Stimulated activated CD8-positive, alpha-beta memory T cell treated with anti-CD3 and anti-CD28 coated beads, Interleukin-4, amount 100 ng/mL, for 24 hours (primary cell): ENCODE data around the gene SPC24.
"Not testable (repeated sequence)": the region's sequence is repeated elsewhere in the genome, so short reads cannot be mapped to it uniquely, and the experiment has no call there.

Experiments
- DNase-seq: peaks from one replicate; pipeline ENCODE4 v3.0.0-alpha.2; 2020; ENCODE audit warnings: low read depth

The SPC24 gene

DNA sequence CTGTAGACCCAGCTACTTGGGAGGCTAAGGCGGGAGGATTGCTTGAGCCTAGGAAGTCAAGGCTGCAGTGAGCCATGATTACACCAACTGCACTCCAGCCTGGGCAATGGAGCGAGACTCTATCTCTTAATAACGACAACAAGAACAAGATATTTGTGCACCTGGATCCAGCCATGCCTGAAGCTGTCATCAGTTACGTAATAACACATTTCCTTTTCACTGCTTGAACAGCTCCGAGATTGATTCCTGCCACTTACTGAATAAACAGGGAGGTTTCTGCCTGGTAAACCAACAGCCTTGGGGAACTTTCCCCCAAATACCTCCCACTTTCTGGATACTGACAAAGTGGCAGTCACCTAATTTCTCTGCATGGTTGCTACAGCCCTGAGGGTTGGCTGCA, 36.4 kb upstream of the SPC24 start:
- DNase-seq: no peak

- DNase-seq: no peak
Observed at GRCh38 chr19:11191273-11191755, 35.7 kb upstream of the SPC24 start.

GRCh38 chr19:11190501-11190900, 34.9 kb upstream of the SPC24 start:
- no peak for DNase-seq

DNA sequence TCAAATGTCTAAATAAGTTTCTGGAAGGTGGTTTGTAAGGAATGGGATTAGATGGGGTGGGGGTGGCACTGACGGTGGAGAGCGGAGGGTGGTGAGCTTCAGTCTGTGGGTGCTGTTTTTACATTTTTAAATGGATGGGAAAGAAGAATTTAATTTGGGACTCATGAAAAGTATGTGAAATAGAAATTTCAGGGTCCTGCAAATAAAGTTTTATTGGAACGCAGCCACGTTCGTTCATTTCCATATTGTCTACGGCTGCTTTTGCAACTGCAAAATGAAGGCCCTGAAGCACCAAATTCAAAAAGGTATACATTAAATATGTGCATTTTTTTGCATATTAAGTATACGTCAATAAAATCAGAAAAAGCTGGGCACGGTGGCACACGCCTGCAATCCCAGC, 31.9 kb upstream of the SPC24 start:
- DNase-seq: no peak

GRCh38 chr19:11182994-11183393, 27.4 kb upstream of the SPC24 start:
- DNase-seq: no peak

DNA sequence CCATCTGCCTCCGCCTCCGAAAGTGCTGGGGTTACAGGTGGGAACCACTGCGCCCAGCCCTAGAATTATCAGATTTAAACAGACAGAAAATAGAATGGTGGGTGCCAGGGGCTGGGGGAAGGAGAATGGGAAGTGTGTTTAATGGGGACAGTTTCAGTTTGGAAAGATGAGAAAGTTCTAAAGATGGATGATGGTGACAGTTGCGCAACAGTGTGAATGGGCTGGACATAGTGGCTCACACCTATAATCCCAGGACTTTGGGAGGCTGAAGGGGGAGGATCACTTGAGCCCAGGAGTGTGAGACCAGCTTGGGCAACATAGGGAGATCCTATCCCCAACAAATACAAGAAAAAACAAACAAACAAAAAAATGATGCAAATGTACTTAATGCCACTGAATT, 25.9 kb upstream of the SPC24 start:
- no peak for DNase-seq

DNA sequence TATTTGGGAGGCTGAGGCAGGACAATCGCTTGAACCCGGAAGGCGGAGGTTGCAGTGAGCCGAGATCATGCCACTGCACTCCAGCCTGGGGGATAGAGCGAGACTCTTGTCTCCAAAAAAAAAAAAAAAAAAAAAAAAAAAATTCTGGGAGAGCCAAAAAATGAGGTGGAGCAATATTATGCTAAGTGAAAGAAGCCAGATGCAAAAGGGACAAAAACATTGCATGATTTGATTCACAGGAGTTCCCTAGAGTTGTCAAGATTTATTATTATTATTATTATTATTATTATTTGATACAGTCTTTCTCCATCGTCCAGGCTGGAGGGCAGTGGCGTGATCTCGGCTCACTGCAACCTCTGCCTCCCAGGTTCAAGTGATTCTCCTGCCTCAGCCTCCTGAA, 25.4 kb upstream of the SPC24 start:
- not testable (repeated sequence) for DNase-seq

GRCh38 chr19:11180346-11180745, 24.8 kb upstream of the SPC24 start:
- no peak for DNase-seq

- no peak for DNase-seq
Observed at GRCh38 chr19:11179716-11180297, 24.2 kb upstream of the SPC24 start.

- not testable (repeated sequence) for DNase-seq
Observed at GRCh38 chr19:11179145-11179465, 23.5 kb upstream of the SPC24 start.

- DNase-seq: no peak
Observed at GRCh38 chr19:11177592-11177991, 22.0 kb upstream of the SPC24 start.

DNA sequence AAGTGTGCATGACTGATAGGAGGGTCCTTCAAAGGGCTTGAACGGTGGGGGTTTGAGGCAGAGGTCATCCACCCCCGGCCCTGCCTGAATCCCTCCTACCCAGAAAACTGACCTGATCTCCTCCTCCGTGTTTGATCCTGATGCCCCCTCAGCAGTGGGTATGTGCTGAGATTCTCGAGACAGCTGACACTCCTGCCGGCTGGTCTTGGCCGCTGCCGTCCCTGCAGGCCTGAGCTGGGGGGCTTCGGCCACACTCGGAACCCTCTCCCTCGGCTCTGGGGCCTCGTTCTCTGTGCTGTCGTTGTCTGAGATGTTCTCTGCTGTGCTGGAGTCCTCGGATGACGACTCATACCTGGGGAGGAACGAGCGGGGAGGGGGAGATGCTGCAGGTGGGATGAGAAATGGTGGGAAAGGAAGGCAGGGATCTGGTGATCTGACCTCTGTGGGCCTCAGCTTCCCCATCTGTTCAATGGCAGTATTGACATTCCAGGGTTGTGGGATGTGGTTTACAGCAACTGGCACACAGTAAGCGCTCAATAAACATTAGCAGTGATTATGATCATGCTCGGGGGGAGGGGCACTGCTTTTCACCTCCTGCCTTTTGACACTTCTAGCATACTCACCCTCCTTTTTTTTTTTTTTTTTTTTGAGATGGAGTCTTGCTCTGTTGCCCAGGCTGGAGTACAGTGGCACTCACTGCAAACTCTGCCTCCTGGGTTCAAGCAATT, 21.0 kb upstream of the SPC24 start:
- DNase-seq: no peak

GRCh38 chr19:11175920-11176319, 20.3 kb upstream of the SPC24 start:
- no peak for DNase-seq

DNA sequence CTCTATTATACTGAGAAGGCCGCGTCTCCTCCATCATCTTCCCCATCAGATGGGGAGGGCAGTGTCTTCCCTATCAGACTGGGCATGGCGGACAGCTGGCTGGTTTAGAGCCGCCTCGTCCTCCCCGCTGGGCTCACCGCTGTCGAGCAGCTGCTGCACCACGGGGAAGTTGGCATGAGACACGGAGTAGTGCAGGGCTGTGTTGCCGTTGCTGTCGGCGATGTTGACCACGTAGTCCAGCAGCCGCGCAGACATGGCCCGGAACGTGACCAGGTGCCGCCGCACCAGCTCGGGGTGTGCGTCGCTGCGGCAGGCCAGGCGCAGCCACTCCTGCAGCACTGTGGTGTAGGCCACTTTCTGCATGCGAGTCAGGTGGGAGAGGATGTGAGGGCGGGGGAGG, 18.8 kb upstream of the SPC24 start:
- DNase-seq: no peak

- DNase-seq: no peak
Observed at GRCh38 chr19:11173516-11174155, 18.1 kb upstream of the SPC24 start.

- no peak for DNase-seq
Observed at GRCh38 chr19:11172576-11172975, 17.0 kb upstream of the SPC24 start.

GRCh38 chr19:11171144-11171543, 15.6 kb upstream of the SPC24 start:
- DNase-seq: no peak

GRCh38 chr19:11169896-11170678, 14.5 kb upstream of the SPC24 start:
- DNase-seq: no peak

GRCh38 chr19:11168568-11168967, 13.0 kb upstream of the SPC24 start:
- no peak for DNase-seq

GRCh38 chr19:11166281-11167142, 10.9 kb upstream of the SPC24 start:
- no peak for DNase-seq

DNA sequence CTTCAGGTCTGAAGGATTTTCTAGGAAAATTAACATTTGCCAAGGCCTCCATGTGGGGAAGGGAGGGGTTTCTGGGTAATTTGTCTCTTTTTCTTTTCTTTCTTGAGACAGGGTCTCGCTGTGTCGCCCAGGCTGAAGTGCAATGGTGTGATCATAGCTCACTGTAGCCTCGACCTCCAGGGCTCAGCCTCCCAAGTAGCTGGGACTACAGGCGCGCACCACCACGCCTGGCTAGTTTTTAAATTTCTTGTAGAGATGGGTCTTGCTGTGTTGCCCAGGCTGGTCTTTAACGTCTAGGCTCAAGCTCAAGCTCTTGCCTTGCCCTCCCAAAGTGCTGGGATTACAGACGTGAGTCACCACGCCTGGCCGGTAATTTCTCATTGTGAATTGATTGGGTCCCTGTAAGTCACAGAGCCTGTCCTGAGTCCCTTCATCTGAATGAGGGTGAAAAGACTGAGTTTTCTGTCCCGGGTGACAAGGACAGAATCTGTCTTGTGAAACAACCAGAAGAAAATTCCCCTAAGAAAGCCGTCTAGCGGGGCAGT, 10.0 kb upstream of the SPC24 start:
- DNase-seq: no peak
